A549 treated with RU486 at 1 μM for 4 hours (cell line): ENCODE measurements around the gene SRSF3. TPM values are rescaled to one million over a fixed set of nuclear protein-coding genes. Genes with fewer than 3 reads are reported as not detected.

Source experiments
- total RNA-seq: library from RNA; stranded (reverse); fragments of 200-300 nt; extraction: Qiagen RNA extraction; gene quantifications from 5 replicates; pipeline ENCODE4 v1.2.3, GENCODE V29; 2022; ENCODE audit warnings: low read depth

Gene SRSF3
- total RNA-seq, result 487 to 672 TPM (median 512 TPM) in 5 replicates

DNA sequence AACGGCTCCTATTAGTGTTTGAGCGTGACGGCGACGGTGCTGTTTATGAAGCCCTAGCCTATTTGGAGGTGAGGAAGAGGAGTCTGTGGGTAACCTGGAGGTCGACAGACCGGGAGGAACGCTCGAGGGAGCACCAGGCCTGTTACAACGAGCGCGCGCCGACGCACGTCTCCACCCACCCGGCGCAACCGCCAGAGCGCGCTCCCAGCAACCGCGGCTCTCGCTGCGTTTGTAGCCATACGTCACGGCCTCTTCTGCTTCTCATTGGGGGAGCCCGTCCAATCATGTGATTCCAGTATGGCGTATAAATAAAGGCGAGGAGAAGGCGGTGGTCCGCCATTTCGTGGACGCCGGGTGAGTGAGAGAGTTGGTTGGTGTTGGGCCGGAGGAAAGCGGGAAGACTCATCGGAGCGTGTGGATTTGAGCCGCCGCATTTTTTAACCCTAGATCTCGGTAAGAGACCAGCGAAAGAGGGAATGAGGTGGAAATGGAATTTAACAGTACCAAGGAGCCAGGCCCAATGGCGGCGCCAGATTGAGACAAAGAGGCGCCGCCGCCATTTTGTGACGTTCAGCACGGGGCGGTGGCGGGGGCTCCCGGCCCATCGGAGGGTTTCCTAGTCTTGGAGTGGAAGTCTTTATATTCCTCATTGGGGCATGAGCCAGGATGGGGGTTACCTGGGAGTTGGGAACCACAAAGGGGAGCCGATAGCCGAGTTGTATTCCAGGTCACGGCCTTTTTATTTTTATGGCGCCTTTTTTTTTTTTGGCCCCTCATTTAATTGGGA lies at the start of gene SRSF3:
TSS of gene SRSF3 (plus strand) at position 334 of the 787 bp plus-strand sequence. CDS start 2,401 bp downstream, outside the sequence.

GRCh38 chr6:36546920-36547645 lies 47.1 kb upstream of the SRSF3 start, which contains the start of gene STK38:
Gene STK38 (minus strand): TSS chr6:36547479. CDS start chr6:36540202, 7,277 bp downstream.

Other genes with a start within 250 kb of the SRSF3 start
- 0.09 to 0.24 TPM (median 0.14 TPM) in 4 of 5 replicates, not detected in the other for gene ETV7, start 206.7 kb upstream of the SRSF3 start, total RNA-seq
- gene PXT1, start 151.5 kb upstream of the SRSF3 start, total RNA-seq, result not detected in 5 replicates
- gene KCTD20, start 151.4 kb upstream of the SRSF3 start, total RNA-seq, result 16.2 to 23.3 TPM (median 18.8 TPM) in 5 replicates
- gene STK38, start 46.9 kb upstream of the SRSF3 start, total RNA-seq, result 14.9 to 18.4 TPM (median 17.3 TPM) in 5 replicates
- gene CDKN1A, start 84.4 kb downstream of the SRSF3 start, total RNA-seq, result 178 to 255 TPM (median 220 TPM) in 5 replicates
- 0.02 to 0.06 TPM (median 0.04 TPM) in 4 of 5 replicates, not detected in the other for gene RAB44, start 103.5 kb downstream of the SRSF3 start, total RNA-seq
- 0.05 to 0.15 TPM (median 0.08 TPM) in 4 of 5 replicates, not detected in the other for gene CPNE5, start 245.1 kb downstream of the SRSF3 start, total RNA-seq